Measurements from ENCODE around the gene PCP2.
A peak's percentile ranks its signal among the peaks of the same experiment; 100 is the strongest.

PCP2 gene

DNA sequence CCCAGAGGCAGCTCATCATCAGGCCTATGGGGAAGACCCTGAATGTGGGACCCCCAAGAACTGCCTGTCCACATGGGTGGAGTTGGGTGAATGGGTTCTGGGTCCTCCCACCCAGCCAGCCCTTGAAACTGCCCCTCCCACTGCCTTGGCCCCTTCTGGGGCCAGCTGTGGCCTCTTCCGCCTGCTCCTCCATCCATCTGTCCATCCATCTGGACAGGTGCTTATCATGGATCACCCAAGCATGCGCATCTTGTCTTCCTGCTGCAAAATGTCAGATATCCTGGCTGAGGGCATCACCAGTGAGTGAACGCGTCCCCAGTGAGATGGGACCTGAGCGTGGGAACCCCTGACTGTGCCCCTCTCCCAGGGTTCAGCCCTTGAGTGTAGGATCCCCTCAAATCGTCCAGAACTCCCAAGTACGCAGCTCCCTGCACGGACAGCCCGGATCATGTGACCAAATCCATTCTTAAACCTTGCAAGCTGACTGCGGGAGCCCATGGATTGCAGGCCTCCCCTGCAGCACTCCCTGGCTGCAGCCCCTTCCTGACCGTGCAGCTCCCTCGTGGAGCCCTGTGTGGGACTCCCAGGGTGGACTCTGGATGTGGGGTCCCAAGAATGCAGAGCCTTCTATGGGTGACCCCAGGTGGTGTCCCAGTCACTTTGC lies 5.4 kb upstream of the PCP2 start:
- no peak for DNase-seq

DNA sequence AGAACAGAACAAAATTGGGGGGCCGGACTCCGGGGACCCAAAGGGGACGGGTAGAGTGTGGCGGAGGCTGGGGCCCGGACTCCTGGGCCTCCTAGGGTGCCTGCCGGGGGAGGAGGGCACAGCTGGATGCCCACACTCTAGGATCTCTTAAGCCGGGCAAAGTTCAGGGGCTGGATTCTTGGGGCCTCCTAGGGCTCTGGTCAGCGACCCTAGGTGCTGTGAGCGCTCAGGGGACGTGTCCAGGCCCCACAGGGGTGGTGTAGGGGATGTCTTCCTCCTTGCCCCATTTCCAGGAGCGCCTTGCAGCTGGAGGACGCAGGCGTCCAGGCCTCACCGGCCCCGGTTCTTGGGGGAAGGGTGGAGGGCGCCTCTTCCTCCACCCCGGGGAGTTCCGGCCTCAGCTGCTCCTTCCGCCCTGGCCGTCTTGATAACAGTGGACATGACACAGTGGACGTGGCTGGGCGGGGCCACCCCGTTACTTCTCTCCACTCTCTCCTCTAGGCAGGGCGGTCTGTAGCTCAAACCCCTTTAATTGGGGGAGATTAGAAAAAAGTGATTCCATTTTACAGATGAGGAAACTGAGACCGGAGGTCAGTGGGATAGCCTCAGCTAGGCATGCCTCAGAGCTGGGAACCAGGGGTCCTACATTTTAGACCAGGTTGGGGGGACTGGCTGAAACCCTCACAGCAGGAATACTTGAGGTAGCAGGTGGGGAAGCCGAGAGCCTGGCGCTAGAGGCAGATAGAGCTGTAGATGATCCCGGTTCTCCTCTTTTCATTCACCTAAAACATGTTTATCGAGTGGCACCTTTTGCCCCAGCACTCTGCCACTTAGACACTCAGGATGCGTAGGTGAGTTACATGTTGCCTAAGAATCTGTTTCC lies 4.1 kb upstream of the PCP2 start:
- DNase-seq: no peak

GRCh38 chr19:7636691-7637373 lies 3.3 kb upstream of the PCP2 start, which contains the start of gene STXBP2:
STXBP2 (plus strand) TSS chr19:7637110; CDS start chr19:7637150, 40 bp downstream.
- DNase-seq: peak; percentile 88 to 95

GRCh38 chr19:7636317-7636690 lies 2.8 kb upstream of the PCP2 start:
- no peak for DNase-seq

- no peak for DNase-seq
These were observed 2.2 kb upstream of the PCP2 start for GRCh38 chr19:7635670-7636069.

GRCh38 chr19:7632340-7633203 lies 947 bp downstream of the PCP2 start:
- DNase-seq: no peak

GRCh38 chr19:7631577-7631976 lies 1.9 kb downstream of the PCP2 start:
- DNase-seq: no peak

DNA sequence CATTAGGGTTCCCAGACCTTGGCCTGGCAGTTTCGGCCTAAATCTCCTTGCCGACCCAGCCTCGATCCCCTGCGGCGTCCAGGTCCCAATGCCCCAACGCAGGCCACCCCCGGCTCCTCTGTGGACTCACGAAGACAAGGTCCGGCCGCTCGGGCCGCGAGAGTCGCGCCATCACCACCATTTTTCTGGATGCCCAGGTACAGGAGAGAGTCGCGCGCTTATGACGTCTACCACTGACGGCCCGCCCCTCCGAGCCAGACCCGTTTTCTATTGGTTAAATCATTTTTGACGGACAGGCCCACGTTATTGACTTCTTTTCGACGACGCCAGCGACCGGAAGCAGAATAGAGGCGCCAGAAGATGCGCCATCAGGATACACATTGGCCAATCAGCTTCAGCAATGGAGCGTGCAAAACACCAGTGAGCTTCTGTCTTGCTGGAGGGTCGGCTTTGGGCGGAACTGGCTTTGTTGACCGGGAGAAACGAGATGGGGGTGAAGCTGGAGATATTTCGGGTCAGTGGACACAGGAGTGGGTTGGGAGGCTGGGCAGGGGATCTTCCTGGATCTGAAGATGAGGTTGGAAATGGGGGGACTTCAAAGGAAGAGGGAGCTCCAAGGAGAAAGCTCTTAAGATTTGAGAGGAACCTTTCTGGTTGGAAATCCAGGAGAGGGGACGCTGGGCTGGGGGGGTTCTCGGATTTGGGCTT lies 4.0 kb downstream of the PCP2 start, which contains the start of the genes PET100 and XAB2:
PET100 (plus strand) TSS at position 447 of the 708 bp plus-strand sequence; CDS start at position 488, 41 bp downstream.
XAB2 (minus strand) TSS at position 199 of the 708 bp plus-strand sequence; CDS start at position 181, 18 bp downstream.
- peak; percentile 85 to 95 for DNase-seq

DNA sequence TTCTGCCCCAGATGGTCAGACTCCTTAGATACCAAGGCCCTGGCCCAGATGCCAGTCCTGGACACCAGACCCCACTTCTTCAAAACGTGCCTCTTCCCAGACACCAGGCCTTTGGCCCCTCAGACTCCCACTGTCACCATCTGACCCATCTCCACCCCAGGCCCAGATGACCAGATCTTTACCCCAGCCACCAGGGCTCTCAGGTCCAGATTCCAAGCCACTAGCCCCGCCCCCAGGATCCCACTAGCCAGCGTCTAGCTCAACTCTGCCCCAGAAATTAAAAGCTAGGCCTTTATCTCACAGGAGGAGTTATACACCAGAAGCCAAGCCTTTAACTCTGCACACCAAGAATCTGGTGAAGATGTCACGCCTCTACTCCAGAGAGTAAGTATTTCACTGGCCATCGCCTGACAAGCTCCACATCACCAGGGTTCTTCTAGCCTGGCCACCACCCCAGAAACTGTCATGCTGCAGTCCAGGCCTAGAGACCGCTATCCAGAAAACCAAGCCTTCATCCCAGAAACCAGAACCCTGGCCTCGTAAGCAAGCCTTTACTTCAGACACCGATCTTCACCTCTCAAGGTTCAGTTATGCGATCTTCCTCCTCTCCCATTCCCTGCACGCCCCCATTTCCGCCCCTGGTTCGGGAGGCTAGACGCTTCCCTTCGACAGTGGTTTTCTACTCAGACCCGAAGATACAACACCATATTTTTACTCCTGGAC lies 4.8 kb downstream of the PCP2 start:
- no peak for DNase-seq

DNA sequence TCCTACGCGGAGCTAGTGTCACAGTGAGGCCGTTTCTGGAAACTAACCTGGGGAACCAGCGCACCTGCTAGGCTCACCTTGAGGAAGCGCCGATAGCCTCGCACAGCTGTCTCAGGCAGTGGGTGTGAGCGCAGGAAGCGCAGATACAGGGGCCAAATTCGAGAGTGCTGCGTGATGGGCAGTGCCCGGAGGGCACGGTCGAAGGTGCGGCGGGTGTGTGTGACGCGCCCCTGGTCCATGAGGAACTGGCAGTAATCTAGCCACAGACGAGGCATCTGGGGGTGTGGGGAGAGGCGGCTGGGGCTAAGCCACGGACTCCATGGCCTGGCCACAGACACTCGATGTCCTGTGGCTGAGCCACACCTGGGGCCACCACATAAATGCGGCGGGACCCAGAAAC lies 6.4 kb downstream of the PCP2 start:
- DNase-seq: no peak

GRCh38 chr19:7625763-7626372 lies 7.7 kb downstream of the PCP2 start:
- DNase-seq: no peak

GRCh38 chr19:7624810-7625209 lies 8.7 kb downstream of the PCP2 start:
- DNase-seq: no peak

GRCh38 chr19:7623725-7624603 lies 9.6 kb downstream of the PCP2 start:
- no peak for DNase-seq

DNA sequence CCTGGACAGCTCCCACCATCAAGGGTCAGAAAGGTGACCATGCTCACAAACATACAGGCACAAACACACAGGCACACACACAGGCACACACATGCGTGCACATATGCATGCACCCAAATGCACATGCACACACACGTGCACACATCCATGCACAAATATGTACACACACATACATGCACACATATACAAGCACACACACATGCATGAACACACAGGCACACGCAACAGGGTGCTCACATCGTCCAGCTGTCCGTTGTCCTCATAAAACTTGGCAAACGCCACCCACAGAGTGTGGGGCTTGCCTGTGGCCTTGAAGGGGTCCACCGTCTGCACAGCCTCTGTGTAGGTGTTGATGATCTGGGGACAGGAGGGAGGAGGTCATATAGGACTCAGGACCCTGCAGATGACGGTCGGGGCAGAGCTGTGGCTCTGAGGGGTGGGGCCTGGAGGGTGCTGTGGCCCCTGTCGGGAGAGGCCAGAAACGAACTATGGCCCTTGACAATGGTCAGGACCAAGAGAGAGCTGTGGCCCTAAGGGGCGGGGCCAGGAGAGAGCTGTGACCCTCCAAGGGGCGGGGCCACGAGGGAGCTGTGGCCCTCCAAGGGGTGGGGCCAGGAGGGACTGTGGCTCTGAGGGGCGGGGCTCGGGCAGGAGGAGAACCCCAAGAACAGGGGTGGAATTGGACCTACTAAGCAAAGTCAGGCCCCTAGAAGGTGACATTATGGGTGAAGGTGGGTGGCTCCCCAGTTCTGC lies 10.4 kb downstream of the PCP2 start:
- no peak for DNase-seq

- no peak for DNase-seq
These were observed 12.8 kb downstream of the PCP2 start for GRCh38 chr19:7620442-7621412.

DNA sequence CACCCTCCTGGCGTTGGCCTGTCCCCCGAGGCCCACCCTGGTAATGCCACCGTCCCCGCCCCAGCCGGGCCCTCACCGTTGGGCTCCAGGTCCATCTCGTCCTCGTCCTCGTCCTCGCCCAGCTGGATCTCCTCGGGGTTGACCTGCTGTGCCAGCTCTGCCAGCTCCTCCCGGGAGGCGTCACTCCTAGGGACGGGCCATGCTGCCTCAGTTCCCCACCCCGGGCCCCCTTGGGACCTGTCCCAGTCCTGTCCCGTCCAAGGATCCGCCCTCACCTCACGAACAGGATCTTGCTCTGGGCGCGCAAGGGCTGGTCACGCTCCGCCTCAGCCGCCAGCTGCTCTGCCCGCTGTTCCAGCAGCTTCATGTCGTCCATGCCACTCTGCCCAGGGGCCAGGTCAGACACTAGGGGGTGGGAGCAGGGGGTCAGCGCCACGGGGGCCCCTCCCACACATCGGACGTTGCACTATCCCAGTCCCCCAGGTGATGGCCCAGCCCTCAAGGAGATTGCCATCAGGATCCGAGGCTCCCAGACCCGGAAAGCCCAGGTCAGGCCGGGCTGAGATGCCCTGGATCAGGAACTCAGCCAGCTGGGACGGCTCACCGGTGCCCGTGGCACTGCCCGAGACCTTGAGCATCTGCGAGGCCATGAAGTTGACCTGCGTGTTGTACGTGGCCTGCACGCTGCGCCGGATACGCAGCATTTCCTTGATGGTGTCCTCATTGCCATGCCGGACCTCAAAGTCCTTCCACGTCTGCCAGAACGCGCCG lies 13.7 kb downstream of the PCP2 start:
- DNase-seq: no peak

Measured in stimulated activated CD4-positive, alpha-beta T cell treated with anti-CD3 and anti-CD28 coated beads, Interleukin-4, amount 100 ng/mL, for 4 hours (primary cell).